Panc1 (cell line): ENCODE measurements around the gene FOCAD. TPM values are rescaled to one million over a fixed set of nuclear protein-coding genes. Genes with fewer than 3 reads are reported as not detected.

ENCODE experiments used
- ATAC-seq: fragments of 200-7000 bp; cut with Tn5 transposase; 2 replicates; pipeline ENCODE4 v1.9.1; 2020; ENCODE audit warnings: mild to moderate bottlenecking, moderate library complexity
- BruUV-seq: library from RNA; stranded (reverse); fragments of 400-500 nt; replicated peaks from 2 replicates; lab custom pipeline; 2021; lab: Mats Ljungman, UMichigan
- CTCF ChIA-PET: fragments of 300-600 bp; sonication (Branson Sonifier 250); formaldehyde crosslinking; loops from one replicate; lab custom pipeline; 2022; ENCODE audit warnings: antibody characterized with exemption; lab: Charles Lee
- POLR2A ChIA-PET: fragments of 300-600 bp; sonication (Branson Sonifier 250); formaldehyde crosslinking; loops from one replicate; lab custom pipeline; 2022; ENCODE audit warnings: antibody characterized with exemption; lab: Charles Lee
- DNase-seq: peaks from one replicate; pipeline ENCODE4 v3.0.0-alpha.2; 2010; ENCODE audit warnings: low read depth, low spot score
- H3K27ac ChIP-seq: 2 replicates; pipeline ENCODE4 v1.5.1; 2011; ENCODE audit warnings: mild to moderate bottlenecking, low read length, inconsistent platforms
- H3K27me3 ChIP-seq: fragments of 200-500 bp; sonication (Bioruptor generic); 2 replicates; pipeline ENCODE4 v1.6.0; 2014; ENCODE audit warnings: low read length, inconsistent platforms; ENCODE audit not compliant: control insufficient read depth, insufficient read depth
- H3K36me3 ChIP-seq: fragments of 200-500 bp; sonication (Bioruptor generic); 2 replicates; pipeline ENCODE4 v1.5.1; 2014; ENCODE audit warnings: inconsistent platforms, mild to moderate bottlenecking, low read length, moderate library complexity; ENCODE audit not compliant: control insufficient read depth, insufficient read depth
- H3K4me1 ChIP-seq: 2 replicates; pipeline ENCODE4 v1.5.1; 2011; ENCODE audit warnings: inconsistent platforms, mild to moderate bottlenecking, low read length, moderate library complexity; ENCODE audit not compliant: control insufficient read depth, insufficient read depth
- H3K4me3 ChIP-seq, 2 experiments: 2 replicates each; pipeline ENCODE4 v1.5.1; 2011 to 2012; ENCODE audit warnings: low read depth in 2 of 2, low read length in 2 of 2, mild to moderate bottlenecking in 2 of 2, inconsistent platforms in 1 of 2, moderate library complexity in 1 of 2
- H3K9me3 ChIP-seq: fragments of 200-500 bp; sonication (Bioruptor generic); 2 replicates; pipeline ENCODE4 v1.5.1; 2014; ENCODE audit warnings: low read depth, mild to moderate bottlenecking, inconsistent platforms, low read length, moderate library complexity; ENCODE audit not compliant: control insufficient read depth, insufficient read depth
- CTCF ChIP-seq: fragments of 450-650 bp; IDR thresholded peaks from 2 replicates; pipeline ENCODE4 v1.5.1; 2017; ENCODE audit warnings: mild to moderate bottlenecking
- POLR2AphosphoS5 ChIP-seq: IDR thresholded peaks from 2 replicates; pipeline ENCODE4 v1.6.1; 2012; ENCODE audit warnings: mild to moderate bottlenecking, low read depth, low read length, moderate library complexity
- REST ChIP-seq, 2 experiments: IDR thresholded peaks; 2 replicates each; pipeline ENCODE4 v1.6.1; 2011 to 2012; ENCODE audit warnings: low read depth in 2 of 2, control low read depth in 1 of 2, low read length in 1 of 2, mild to moderate bottlenecking in 1 of 2, moderate library complexity in 1 of 2; ENCODE audit not compliant: insufficient read depth in 1 of 2
- SIN3A ChIP-seq: IDR thresholded peaks from 2 replicates; pipeline ENCODE4 v1.6.1; 2012; ENCODE audit warnings: low read depth, mild to moderate bottlenecking, low read length, moderate library complexity, borderline replicate concordance; ENCODE audit not compliant: insufficient read depth
- TCF7L2 ChIP-seq: IDR thresholded peaks from 2 replicates; pipeline ENCODE4 v1.6.1; 2011; ENCODE audit warnings: mild to moderate bottlenecking, low read depth, low read length, inconsistent platforms
- in situ Hi-C: cut with HindIII; loops from 2 replicates; pipeline ENCODE4 v1.10.0; 2016; ENCODE audit warnings: low sequenced_read_pairs, low pct_unique_long_range_greater_than_20kb
- intact Hi-C: fragments of 100-400 bp; cut with micrococcal nuclease; formaldehyde crosslinking; loops from one replicate; pipeline ENCODE4 v1.10.0; 2022; ENCODE audit not compliant: unreplicated experiment
- total RNA-seq: library from RNA; stranded (reverse); gene quantifications from one replicate; pipeline ENCODE4 v1.2.1, GENCODE V29; 2021; ENCODE audit not compliant: unreplicated experiment

FOCAD gene
- total RNA-seq, 1 experiment from 2014 or later, result 9.8 TPM

GRCh38 chr9:20925256-20926045, 241.4 kb downstream of the FOCAD start:
- TF ChIP-seq POLR2AphosphoS5, result no peak
- TF ChIP-seq CTCF, result no peak
- no peak for TF ChIP-seq TCF7L2
- no peak overlapping the region for H3K4me3 ChIP-seq
- DNase-seq, result no peak
- ATAC-seq, result no peak
- ChIA-PET CTCF (no interaction called here), POLR2A (no interaction called here)
- no peaks in the 10 kb centered on the region for H3K27me3 ChIP-seq
- H3K4me1 ChIP-seq, result no peaks in the 10 kb centered on the region
- in situ Hi-C loops, result no loop called here
- no peaks in the 10 kb centered on the region for H3K9me3 ChIP-seq
- intact Hi-C loops, result no loop called here
- H3K36me3 ChIP-seq, result no peaks in the 10 kb centered on the region
- no TSS peak for BruUV-seq
- H3K27ac ChIP-seq, result no peak overlapping the region

GRCh38 chr9:20929276-20929675, 245.2 kb downstream of the FOCAD start:
- no peak for TF ChIP-seq SIN3A
- no peak for TF ChIP-seq CTCF
- TF ChIP-seq TCF7L2, result no peak
- TF ChIP-seq REST (IDR thresholded peaks at IDR 0.05; ENCODE audit: insufficient read depth in 1 of 2, low read depth in 2 of 2, low read length in 1 of 2), result no peak
- TF ChIP-seq POLR2AphosphoS5, result no peak
- H3K36me3 ChIP-seq, result no peaks in the 10 kb centered on the region
- intact Hi-C loops, result no loop called here
- no peaks in the 10 kb centered on the region for H3K4me1 ChIP-seq
- H3K27me3 ChIP-seq, result no peaks in the 10 kb centered on the region
- ATAC-seq (no peak), DNase-seq (no peak)
- no peak overlapping the region for H3K27ac ChIP-seq
- in situ Hi-C loops, result no loop called here
- CTCF ChIA-PET, result no interaction called here
- H3K4me3 ChIP-seq, result no peak overlapping the region
- POLR2A ChIA-PET, result no interaction called here
- BruUV-seq, result no TSS peak
- H3K9me3 ChIP-seq, result no peaks in the 10 kb centered on the region
